Natural killer cell treated with Interleukin-12 subunit alpha and Interleukin-12 subunit beta and Interleukin-15 and Interleukin-18, amount 100 ng/mL, for 72 hours (primary cell): ENCODE data around the gene NKTR. TPM values are rescaled to one million over a fixed set of nuclear protein-coding genes. Genes with fewer than 3 reads are reported as not detected.

Experiments used
- ATAC-seq, 2 donors: fragments of 150-1000 bp; cut with Tn5 transposase in 1 of 2; sonication (Bioruptor Pico), chemical (Tn5 transposase) in 1 of 2; 2 replicates each; pipeline ENCODE4 v1.10.0; 2021
- DNase-seq: peaks from one replicate; pipeline ENCODE4 v3.0.0; 2022; ENCODE audit warnings: low spot score
- H3K27ac Mint-ChIP-seq, 2 donors: 1 replicate in 1 of 2; 2 replicates in 1 of 2; pipeline ENCODE4 v1.8.0; 2022; ENCODE audit warnings: mixed read lengths in 2 of 2, mild to moderate bottlenecking in 1 of 2, moderate library complexity in 1 of 2
- H3K27me3 Mint-ChIP-seq, 2 donors: 1 replicate in 1 of 2; 2 replicates in 1 of 2; pipeline ENCODE4 v1.8.0; 2022; ENCODE audit warnings: mixed read lengths in 2 of 2
- H3K36me3 Mint-ChIP-seq: one replicate; pipeline ENCODE4 v1.8.0; 2022; ENCODE audit warnings: mixed read lengths
- H3K4me1 Mint-ChIP-seq, 2 donors: 1 replicate in 1 of 2; 2 replicates in 1 of 2; pipeline ENCODE4 v1.8.0; 2022; ENCODE audit warnings: low read depth in 2 of 2, mixed read lengths in 2 of 2, mild to moderate bottlenecking in 1 of 2
- H3K4me3 Mint-ChIP-seq: one replicate; pipeline ENCODE4 v1.8.0; 2022; ENCODE audit warnings: mixed read lengths
- H3K9me3 Mint-ChIP-seq: 2 replicates; pipeline ENCODE4 v1.8.0; 2022; ENCODE audit warnings: mixed read lengths
- total RNA-seq, 2 donors: library from RNA; stranded (reverse); gene quantifications; one replicate each; pipeline ENCODE4 v1.2.3, GENCODE V29; 2022

The NKTR gene
- total RNA-seq, 2 donors from 2014 or later = 85.4 to 145 TPM

- peak; percentile 32 for DNase-seq
- no peak overlapping the region for H3K27ac Mint-ChIP-seq
- H3K9me3 Mint-ChIP-seq = peaks cover 8% of the 10 kb centered on the region
- no peak for ATAC-seq
- no peaks in the 10 kb centered on the region for H3K36me3 Mint-ChIP-seq
- H3K27me3 Mint-ChIP-seq = peaks cover 22 to 31% of the 10 kb centered on the region in 2 donors
- no peak overlapping the region for H3K4me3 Mint-ChIP-seq
- peaks cover 0 to 4% of the 10 kb centered on the region in 2 donors for H3K4me1 Mint-ChIP-seq
Observed at GRCh38 chr3:42680271-42680670, 79.8 kb downstream of the NKTR start.

GRCh38 chr3:42680806-42681205 is 80.3 kb downstream of the NKTR start:
- Mint-ChIP-seq H3K9me3 (peaks cover 8% of the 10 kb centered on the region), H3K27me3 (peaks cover 24 to 31% of the 10 kb centered on the region in 2 donors), H3K4me1 (peaks cover 0 to 5% of the 10 kb centered on the region in 2 donors), H3K36me3 (no peaks in the 10 kb centered on the region), H3K4me3 (no peak overlapping the region), H3K27ac (no peak overlapping the region)
- peak; percentile 34 for DNase-seq
- ATAC-seq = no peak

- no peak for ATAC-seq
- DNase-seq = peak; percentile 48
- Mint-ChIP-seq H3K4me3 (no peak overlapping the region), H3K36me3 (no peaks in the 10 kb centered on the region), H3K9me3 (peaks cover 8% of the 10 kb centered on the region), H3K27me3 (peaks cover 22 to 27% of the 10 kb centered on the region in 2 donors), H3K27ac (no peak overlapping the region), H3K4me1 (peaks cover 0 to 6% of the 10 kb centered on the region in 2 donors)
Observed at GRCh38 chr3:42681361-42682038, 81.0 kb downstream of the NKTR start.

GRCh38 chr3:42682301-42683070 is 82.0 kb downstream of the NKTR start:
- Mint-ChIP-seq H3K27me3 (peaks cover 24% of the 10 kb centered on the region in 2 donors), H3K36me3 (no peaks in the 10 kb centered on the region), H3K27ac (no peak overlapping the region), H3K4me3 (no peak overlapping the region), H3K9me3 (peaks cover 8% of the 10 kb centered on the region), H3K4me1 (peaks cover 0 to 6% of the 10 kb centered on the region in 2 donors)
- DNase-seq = peak; percentile 8
- no peak for ATAC-seq

GRCh38 chr3:42683875-42684598 is 83.6 kb downstream of the NKTR start:
- peak; percentile 18 for DNase-seq
- peaks cover 1% of the 10 kb centered on the region for H3K9me3 Mint-ChIP-seq
- peaks cover 0 to 4% of the 10 kb centered on the region in 2 donors for H3K4me1 Mint-ChIP-seq
- ATAC-seq = peak in 1 of 2 donors; percentile 64
- no peaks in the 10 kb centered on the region for H3K36me3 Mint-ChIP-seq
- H3K27me3 Mint-ChIP-seq = peaks cover 15 to 16% of the 10 kb centered on the region in 2 donors
- H3K27ac Mint-ChIP-seq = no peak overlapping the region
- H3K4me3 Mint-ChIP-seq = no peak overlapping the region

- H3K4me3 Mint-ChIP-seq = no peak overlapping the region
- ATAC-seq = no peak
- H3K27ac Mint-ChIP-seq = no peak overlapping the region
- no peaks in the 10 kb centered on the region for H3K36me3 Mint-ChIP-seq
- no peaks in the 10 kb centered on the region for H3K9me3 Mint-ChIP-seq
- H3K4me1 Mint-ChIP-seq = peaks cover 0 to 3% of the 10 kb centered on the region in 2 donors
- H3K27me3 Mint-ChIP-seq = peaks cover 15% of the 10 kb centered on the region in 2 donors
- no peak for DNase-seq
Observed at GRCh38 chr3:42684632-42685362, 84.3 kb downstream of the NKTR start.

GRCh38 chr3:42685363-42685881 is 84.9 kb downstream of the NKTR start, which contains the start of gene KLHL40:
Gene KLHL40, plus strand, starts transcription at chr3:42685537. Its CDS starts 82 bp downstream, at chr3:42685619.
- ATAC-seq (no peak), DNase-seq (peak; percentile 50)
- Mint-ChIP-seq H3K4me1 (peaks cover 0 to 3% of the 10 kb centered on the region in 2 donors), H3K27me3 (peaks cover 15 to 17% of the 10 kb centered on the region in 2 donors), H3K27ac (no peak within 1 kb of the TSS), H3K36me3 (no peaks in the 10 kb centered on the region), H3K4me3 (no peak within 1 kb of the TSS), H3K9me3 (no peaks in the 10 kb centered on the region)

GRCh38 chr3:42685891-42686820 is 85.7 kb downstream of the NKTR start:
- Mint-ChIP-seq H3K27ac (no peak overlapping the region), H3K36me3 (no peaks in the 10 kb centered on the region), H3K4me3 (no peak overlapping the region), H3K9me3 (no peaks in the 10 kb centered on the region), H3K27me3 (peaks cover 15 to 17% of the 10 kb centered on the region in 2 donors), H3K4me1 (peaks cover 0 to 3% of the 10 kb centered on the region in 2 donors)
- ATAC-seq (no peak), DNase-seq (peak; percentile 49)

- ATAC-seq = no peak
- no peaks in the 10 kb centered on the region for H3K36me3 Mint-ChIP-seq
- H3K27me3 Mint-ChIP-seq = peaks cover 7 to 14% of the 10 kb centered on the region in 2 donors
- H3K4me1 Mint-ChIP-seq = peaks cover 0 to 3% of the 10 kb centered on the region in 2 donors
- no peaks in the 10 kb centered on the region for H3K9me3 Mint-ChIP-seq
- DNase-seq = peak; percentile 42
- no peak overlapping the region for H3K27ac Mint-ChIP-seq
- H3K4me3 Mint-ChIP-seq = no peak overlapping the region
Observed at GRCh38 chr3:42686832-42687650, 86.6 kb downstream of the NKTR start.

- Mint-ChIP-seq H3K27ac (no peak overlapping the region), H3K4me1 (peaks cover 0 to 3% of the 10 kb centered on the region in 2 donors), H3K4me3 (no peak overlapping the region), H3K9me3 (no peaks in the 10 kb centered on the region), H3K27me3 (peaks cover 7 to 10% of the 10 kb centered on the region in 2 donors), H3K36me3 (no peaks in the 10 kb centered on the region)
- ATAC-seq (no peak), DNase-seq (no peak)
Observed at GRCh38 chr3:42688016-42688415, 87.5 kb downstream of the NKTR start.

GRCh38 chr3:42688487-42689420 is 88.3 kb downstream of the NKTR start:
- Mint-ChIP-seq H3K4me3 (no peak overlapping the region), H3K27ac (no peak overlapping the region), H3K36me3 (no peaks in the 10 kb centered on the region), H3K9me3 (no peaks in the 10 kb centered on the region), H3K27me3 (peaks cover 7 to 9% of the 10 kb centered on the region in 2 donors), H3K4me1 (peaks cover 0 to 3% of the 10 kb centered on the region in 2 donors)
- peak; percentile 32 for DNase-seq
- no peak for ATAC-seq
